ENCODE measurements around the gene IFT122.
"Not testable (repeated sequence)": the region's sequence is repeated elsewhere in the genome, so short reads cannot be mapped to it uniquely, and the experiment has no call there.

IFT122 gene

DNA sequence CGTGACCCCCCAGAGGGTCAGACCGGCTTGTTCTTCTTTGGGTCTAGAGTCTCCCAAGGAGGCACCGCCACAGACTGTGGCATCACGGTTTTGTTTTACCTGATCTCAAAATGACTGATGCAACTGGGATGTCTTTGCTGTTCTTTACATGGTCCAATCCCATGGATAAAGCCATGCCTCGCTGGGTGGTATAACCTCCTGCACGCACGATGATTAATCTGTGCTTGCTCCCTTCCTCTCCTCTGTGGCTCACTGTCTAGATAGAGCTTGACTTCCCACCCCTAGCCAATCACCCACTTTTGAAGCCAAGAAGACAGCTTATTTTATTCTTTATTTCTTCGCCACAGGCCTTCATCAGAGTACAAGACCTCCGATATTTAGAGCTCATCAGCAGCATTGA, 51.8 kb downstream of the IFT122 start:
- Mint-ChIP-seq H3K27me3 (ENCODE audit: low read depth, poor library complexity) (peaks cover 2% of the 10 kb centered on the region), H3K36me3 (ENCODE audit: low read depth) (peaks cover 39% of the 10 kb centered on the region), H3K9me3 (no peaks in the 10 kb centered on the region), H3K4me3 (no peak overlapping the region), H3K4me1 (peaks cover 37% of the 10 kb centered on the region), H3K27ac (no peak overlapping the region)
- TF ChIP-seq, protein P1, sequence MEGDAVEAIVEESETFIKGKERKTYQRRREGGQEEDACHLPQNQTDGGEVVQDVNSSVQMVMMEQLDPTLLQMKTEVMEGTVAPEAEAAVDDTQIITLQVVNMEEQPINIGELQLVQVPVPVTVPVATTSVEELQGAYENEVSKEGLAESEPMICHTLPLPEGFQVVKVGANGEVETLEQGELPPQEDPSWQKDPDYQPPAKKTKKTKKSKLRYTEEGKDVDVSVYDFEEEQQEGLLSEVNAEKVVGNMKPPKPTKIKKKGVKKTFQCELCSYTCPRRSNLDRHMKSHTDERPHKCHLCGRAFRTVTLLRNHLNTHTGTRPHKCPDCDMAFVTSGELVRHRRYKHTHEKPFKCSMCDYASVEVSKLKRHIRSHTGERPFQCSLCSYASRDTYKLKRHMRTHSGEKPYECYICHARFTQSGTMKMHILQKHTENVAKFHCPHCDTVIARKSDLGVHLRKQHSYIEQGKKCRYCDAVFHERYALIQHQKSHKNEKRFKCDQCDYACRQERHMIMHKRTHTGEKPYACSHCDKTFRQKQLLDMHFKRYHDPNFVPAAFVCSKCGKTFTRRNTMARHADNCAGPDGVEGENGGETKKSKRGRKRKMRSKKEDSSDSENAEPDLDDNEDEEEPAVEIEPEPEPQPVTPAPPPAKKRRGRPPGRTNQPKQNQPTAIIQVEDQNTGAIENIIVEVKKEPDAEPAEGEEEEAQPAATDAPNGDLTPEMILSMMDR (IDR thresholded peaks at IDR 0.05) = no peak
- no peak for DNase-seq

GRCh38 chr3:129492691-129493090, 52.7 kb downstream of the IFT122 start:
- H3K4me3 Mint-ChIP-seq = no peak overlapping the region
- no peaks in the 10 kb centered on the region for H3K9me3 Mint-ChIP-seq
- H3K27ac Mint-ChIP-seq = no peak overlapping the region

DNA sequence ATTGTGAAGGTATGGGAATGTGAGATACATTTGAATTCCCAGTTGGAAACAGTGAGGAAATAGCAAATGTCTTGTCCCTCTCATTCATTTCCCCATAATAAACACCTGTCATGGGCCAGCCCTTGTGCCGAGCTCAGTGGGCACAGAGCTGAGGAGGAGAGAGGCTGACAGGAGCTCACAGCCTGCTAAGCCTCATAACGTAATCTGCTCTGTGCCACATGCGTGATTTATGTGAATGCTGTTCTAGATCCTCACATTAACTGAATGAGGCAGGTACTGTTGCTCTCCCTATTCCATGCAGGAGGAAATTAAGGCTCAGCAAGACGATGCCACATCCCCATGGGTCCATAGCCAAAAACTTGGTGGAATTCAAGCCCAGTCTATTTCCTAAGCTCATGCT, 53.2 kb downstream of the IFT122 start:
- peaks cover 32% of the 10 kb centered on the region for H3K4me1 Mint-ChIP-seq
- H3K27ac Mint-ChIP-seq = no peak overlapping the region
- no peaks in the 10 kb centered on the region for H3K27me3 Mint-ChIP-seq (ENCODE audit: low read depth, poor library complexity)
- H3K9me3 Mint-ChIP-seq = no peaks in the 10 kb centered on the region
- H3K4me3 Mint-ChIP-seq = no peak overlapping the region
- DNase-seq = no peak
- H3K36me3 Mint-ChIP-seq (ENCODE audit: low read depth) = peaks cover 39% of the 10 kb centered on the region
- TF ChIP-seq, protein P1 (IDR thresholded peaks at IDR 0.05) = no peak

More at GRCh38 chr3:129492691-129493090, 52.7 kb downstream of the IFT122 start:
- TF ChIP-seq, protein P1 (IDR thresholded peaks at IDR 0.05) = no peak
- Mint-ChIP-seq H3K27me3 (ENCODE audit: low read depth, poor library complexity) (no peaks in the 10 kb centered on the region), H3K36me3 (ENCODE audit: low read depth) (peaks cover 39% of the 10 kb centered on the region), H3K4me1 (peaks cover 33% of the 10 kb centered on the region)
- no peak for DNase-seq

- not testable (repeated sequence) for H3K4me3 Mint-ChIP-seq; H3K9me3 Mint-ChIP-seq; DNase-seq; H3K27ac Mint-ChIP-seq; H3K27me3 Mint-ChIP-seq (ENCODE audit: low read depth, poor library complexity)
- Mint-ChIP-seq H3K36me3 (ENCODE audit: low read depth) (peaks cover 34% of the 10 kb centered on the region), H3K4me1 (peaks cover 37% of the 10 kb centered on the region)
These were observed 54.5 kb downstream of the IFT122 start for GRCh38 chr3:129494499-129494898.

GRCh38 chr3:129495006-129495639, 55.1 kb downstream of the IFT122 start:
- H3K27me3 Mint-ChIP-seq (ENCODE audit: low read depth, poor library complexity); H3K27ac Mint-ChIP-seq; H3K9me3 Mint-ChIP-seq; H3K4me3 Mint-ChIP-seq; DNase-seq: not testable (repeated sequence)
- Mint-ChIP-seq H3K36me3 (ENCODE audit: low read depth) (peaks cover 39% of the 10 kb centered on the region), H3K4me1 (peaks cover 36% of the 10 kb centered on the region)

GRCh38 chr3:129497876-129498275, 57.9 kb downstream of the IFT122 start:
- not testable (repeated sequence) for H3K4me3 Mint-ChIP-seq; DNase-seq; H3K27me3 Mint-ChIP-seq (ENCODE audit: low read depth, poor library complexity); H3K27ac Mint-ChIP-seq; H3K9me3 Mint-ChIP-seq
- Mint-ChIP-seq H3K4me1 (peaks cover 42% of the 10 kb centered on the region), H3K36me3 (ENCODE audit: low read depth) (peaks cover 40% of the 10 kb centered on the region)

GRCh38 chr3:129498603-129499488, 58.8 kb downstream of the IFT122 start:
- H3K27ac Mint-ChIP-seq, H3K9me3 Mint-ChIP-seq: not testable (repeated sequence)
- peaks cover 35% of the 10 kb centered on the region for H3K36me3 Mint-ChIP-seq (ENCODE audit: low read depth)

DNA sequence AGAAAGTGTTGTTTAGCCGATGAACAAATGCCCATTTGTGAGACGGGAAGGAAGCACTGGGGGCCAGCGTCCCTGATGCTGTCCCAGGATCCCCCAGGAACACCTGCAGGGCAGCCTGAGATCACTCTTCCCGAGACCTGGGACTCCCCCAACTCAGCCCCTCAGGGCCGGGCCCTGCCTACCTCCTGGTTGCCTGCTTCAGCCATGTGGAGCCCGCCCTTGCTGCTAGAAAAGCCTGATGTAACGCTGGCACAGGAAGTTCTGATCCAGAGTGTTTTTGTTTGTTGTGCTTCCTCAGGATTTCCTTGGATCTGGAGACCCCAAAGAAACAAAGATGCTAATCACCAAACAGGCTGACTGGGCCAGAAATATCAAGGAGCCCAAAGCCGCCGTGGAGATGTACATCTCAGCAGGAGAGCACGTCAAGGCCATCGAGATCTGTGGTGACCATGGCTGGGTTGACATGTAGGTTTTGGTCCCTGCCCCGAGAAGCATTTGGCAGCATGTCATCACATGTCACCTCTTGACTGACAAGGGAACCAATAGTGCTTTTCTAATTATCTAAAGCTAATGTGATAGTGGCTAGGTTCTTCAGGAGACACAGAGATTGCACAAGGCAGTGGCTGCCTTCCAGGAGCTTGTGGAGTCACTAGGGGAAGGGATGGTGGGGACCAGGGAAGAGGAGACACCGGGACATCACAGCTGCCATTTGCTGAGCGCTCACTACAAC, 59.7 kb downstream of the IFT122 start:
- H3K27me3 Mint-ChIP-seq (ENCODE audit: low read depth, poor library complexity); H3K27ac Mint-ChIP-seq; DNase-seq; H3K4me3 Mint-ChIP-seq; H3K9me3 Mint-ChIP-seq: not testable (repeated sequence)
- Mint-ChIP-seq H3K36me3 (ENCODE audit: low read depth) (peaks cover 32% of the 10 kb centered on the region), H3K4me1 (peaks cover 35% of the 10 kb centered on the region)

More at GRCh38 chr3:129498603-129499488, 58.8 kb downstream of the IFT122 start:
- H3K27me3 Mint-ChIP-seq (ENCODE audit: low read depth, poor library complexity); DNase-seq; H3K4me3 Mint-ChIP-seq: not testable (repeated sequence)
- peaks cover 42% of the 10 kb centered on the region for H3K4me1 Mint-ChIP-seq
